Sigmoid colon (tissue), 7 donors: Measurements from ENCODE around the gene SRCIN1. TPM values are rescaled to one million over a fixed set of nuclear protein-coding genes. Genes with fewer than 3 reads are reported as not detected.

ENCODE experiments used
- DNase-seq: peaks from one replicate; pipeline ENCODE4 v3.0.0-alpha.2; 2019
- H3K27ac ChIP-seq, 4 donors: fragments of 200-600 bp; sonication (generic); one replicate each; pipeline ENCODE4 v1.5.1; 2016 to 2019; ENCODE audit warnings: mild to moderate bottlenecking in 1 of 4
- H3K27me3 ChIP-seq, 3 donors: fragments of 200-600 bp; sonication (generic); one replicate each; pipeline ENCODE4 v1.5.1; 2019; ENCODE audit warnings: mild to moderate bottlenecking in 1 of 3
- H3K36me3 ChIP-seq, 4 donors: fragments of 200-600 bp; sonication (generic); one replicate each; pipeline ENCODE4 v1.5.1; 2016 to 2019
- H3K4me1 ChIP-seq, 4 donors: fragments of 200-600 bp; sonication (generic); one replicate each; pipeline ENCODE4 v1.5.1; 2017 to 2019
- H3K4me3 ChIP-seq, 4 donors: fragments of 200-600 bp; sonication (generic); one replicate each; pipeline ENCODE4 v1.5.1; 2017 to 2019; ENCODE audit warnings: mild to moderate bottlenecking in 2 of 4, moderate library complexity in 1 of 4
- H3K9me3 ChIP-seq, 4 donors: fragments of 200-600 bp in 3 of 4; sonication (generic) in 3 of 4; one replicate each; pipeline versions ENCODE4 v1.5.1 to v1.6.1; 2013 to 2019
- CTCF ChIP-seq, 4 experiments: fragments of 450-650 bp in 3 of 4; fragments of 200-600 bp in 1 of 4; IDR thresholded peaks; one replicate each; pipeline ENCODE4 v1.5.1; 2016 to 2019; ENCODE audit warnings: antibody characterized with exemption in 4 of 4, mild to moderate bottlenecking in 3 of 4, moderate library complexity in 2 of 4
- EP300 ChIP-seq, 4 donors: sonication (generic); formaldehyde crosslinking; IDR thresholded peaks; one replicate each; pipeline ENCODE4 v1.6.1; 2017; ENCODE audit warnings: antibody characterized with exemption in 4 of 4
- POLR2A ChIP-seq, 2 donors: fragments of 450-650 bp; IDR thresholded peaks; one replicate each; pipeline ENCODE4 v1.6.1; 2016; ENCODE audit warnings: antibody characterized with exemption in 2 of 2, mild to moderate bottlenecking in 2 of 2, moderate library complexity in 2 of 2
- POLR2AphosphoS5 ChIP-seq, 4 donors: sonication (generic); formaldehyde crosslinking; IDR thresholded peaks; one replicate each; pipeline ENCODE4 v1.6.1; 2017; ENCODE audit warnings: antibody characterized with exemption in 4 of 4
- WGBS, 2 donors: extraction: QIAGEN DNeasy Blood & Tissue Kit; methylation state at CpG; one replicate each; pipeline ENCODE4 v1.1.7; 2013; 5-methylcytosine and 5-hydroxymethylcytosine counted together
- intact Hi-C: fragments of 100-400 bp; cut with DNase I; formaldehyde crosslinking; loops from one replicate; pipeline ENCODE4 v1.15.1; 2023
- polyA plus RNA-seq, 3 donors: library from polyadenylated mRNA; stranded (reverse); fragments of 200-250 nt; gene quantifications; one replicate each; pipeline ENCODE4 v1.2.3, GENCODE V29; 2013
- total RNA-seq, 4 donors: library from RNA; depleted of rRNA; stranded (reverse); fragments of >200 nt; gene quantifications; one replicate each; pipeline ENCODE4 v1.1.0, GENCODE V29; 2016
- donor health status: healthy with polysubstance abuse.
- donor health status: Bipolar disorder and iron deficiency.
- donor health status: healthy.

The SRCIN1 gene
- total and polyA plus RNA-seq, 7 donors = 0.81 to 9.4 (median 1.3) TPM; not detected in 1

DNA sequence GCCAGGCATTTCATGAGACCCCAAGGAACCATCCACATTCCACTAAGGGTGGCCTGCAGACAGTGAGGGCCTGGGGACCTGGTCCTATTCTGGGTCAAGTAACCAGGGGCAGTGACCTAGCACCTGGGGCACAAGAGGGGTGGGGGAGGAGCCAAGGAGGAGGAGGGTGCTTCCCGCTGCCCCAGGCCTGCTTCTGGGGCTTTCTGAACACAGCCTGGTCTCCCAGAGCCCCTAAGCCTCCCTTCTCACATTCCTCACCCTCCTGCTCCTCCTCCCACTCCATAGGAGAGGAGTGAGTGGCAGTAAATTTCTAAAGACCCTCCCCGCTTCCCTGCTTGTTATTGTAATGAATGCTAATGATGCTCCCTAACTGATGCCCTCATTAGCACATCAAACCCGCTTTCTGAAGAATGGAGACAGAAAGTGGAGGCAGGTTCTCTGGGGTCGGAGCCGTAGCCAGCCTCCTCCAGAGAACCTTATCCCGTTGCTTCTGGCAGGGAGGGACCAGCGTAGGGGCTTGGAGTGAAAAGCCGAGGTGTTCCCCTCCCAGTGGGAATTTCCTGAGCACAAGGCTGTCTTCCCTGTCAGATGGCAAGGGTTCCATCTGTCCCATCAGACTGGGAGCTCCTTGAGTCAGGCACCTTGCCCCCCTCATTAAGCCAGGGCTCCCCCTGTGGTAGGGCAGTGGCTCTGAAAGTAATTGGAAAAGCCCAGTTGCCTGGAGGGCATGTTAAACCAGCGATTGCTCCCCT is 3.7 kb upstream of the SRCIN1 start:
- intact Hi-C loops = loop anchor here (5.0 to 10.0 kb wide), 2 partner anchors 58 to 255 kb away; partner anchors contain the start of gene SOCS7
- no peak overlapping the region for H3K27ac ChIP-seq
- no peak overlapping the region for H3K4me3 ChIP-seq
- no peak for DNase-seq
- H3K4me1 ChIP-seq = peaks cover 0 to 30% (median 27%) of the 10 kb centered on the region in 4 donors
- WGBS, 2 donors = 42 to 66% methylated on average over 9 of the region's 9 CpGs
- peaks cover 0 to 51% (median 40%) of the 10 kb centered on the region in 3 donors for H3K27me3 ChIP-seq
- no peak for TF ChIP-seq CTCF (IDR thresholded peaks at IDR 0.05)
- no peak for TF ChIP-seq POLR2A (IDR thresholded peaks at IDR 0.05)
- H3K9me3 ChIP-seq = no peaks in the 10 kb centered on the region
- H3K36me3 ChIP-seq = no peaks in the 10 kb centered on the region

GRCh38 chr17:38608648-38609047 is 2.9 kb upstream of the SRCIN1 start:
- no peaks in the 10 kb centered on the region for H3K36me3 ChIP-seq
- peaks cover 0 to 53% (median 40%) of the 10 kb centered on the region in 3 donors for H3K27me3 ChIP-seq
- DNase-seq = no peak
- H3K9me3 ChIP-seq = no peaks in the 10 kb centered on the region
- H3K4me1 ChIP-seq = peaks cover 0 to 36% (median 27%) of the 10 kb centered on the region in 4 donors
- intact Hi-C loops = loop anchor here (5.0 to 10.0 kb wide), 2 partner anchors 59 to 254 kb away; partner anchors contain the start of gene SOCS7
- TF ChIP-seq POLR2AphosphoS5 (IDR thresholded peaks at IDR 0.05) (no peak), CTCF (IDR thresholded peaks at IDR 0.05) (no peak), EP300 (IDR thresholded peaks at IDR 0.05) (no peak), POLR2A (IDR thresholded peaks at IDR 0.05) (no peak)
- no peak overlapping the region for H3K4me3 ChIP-seq
- WGBS, 2 donors = 33 to 81% methylated on average over 4 of the region's 4 CpGs
- no peak overlapping the region for H3K27ac ChIP-seq

DNA sequence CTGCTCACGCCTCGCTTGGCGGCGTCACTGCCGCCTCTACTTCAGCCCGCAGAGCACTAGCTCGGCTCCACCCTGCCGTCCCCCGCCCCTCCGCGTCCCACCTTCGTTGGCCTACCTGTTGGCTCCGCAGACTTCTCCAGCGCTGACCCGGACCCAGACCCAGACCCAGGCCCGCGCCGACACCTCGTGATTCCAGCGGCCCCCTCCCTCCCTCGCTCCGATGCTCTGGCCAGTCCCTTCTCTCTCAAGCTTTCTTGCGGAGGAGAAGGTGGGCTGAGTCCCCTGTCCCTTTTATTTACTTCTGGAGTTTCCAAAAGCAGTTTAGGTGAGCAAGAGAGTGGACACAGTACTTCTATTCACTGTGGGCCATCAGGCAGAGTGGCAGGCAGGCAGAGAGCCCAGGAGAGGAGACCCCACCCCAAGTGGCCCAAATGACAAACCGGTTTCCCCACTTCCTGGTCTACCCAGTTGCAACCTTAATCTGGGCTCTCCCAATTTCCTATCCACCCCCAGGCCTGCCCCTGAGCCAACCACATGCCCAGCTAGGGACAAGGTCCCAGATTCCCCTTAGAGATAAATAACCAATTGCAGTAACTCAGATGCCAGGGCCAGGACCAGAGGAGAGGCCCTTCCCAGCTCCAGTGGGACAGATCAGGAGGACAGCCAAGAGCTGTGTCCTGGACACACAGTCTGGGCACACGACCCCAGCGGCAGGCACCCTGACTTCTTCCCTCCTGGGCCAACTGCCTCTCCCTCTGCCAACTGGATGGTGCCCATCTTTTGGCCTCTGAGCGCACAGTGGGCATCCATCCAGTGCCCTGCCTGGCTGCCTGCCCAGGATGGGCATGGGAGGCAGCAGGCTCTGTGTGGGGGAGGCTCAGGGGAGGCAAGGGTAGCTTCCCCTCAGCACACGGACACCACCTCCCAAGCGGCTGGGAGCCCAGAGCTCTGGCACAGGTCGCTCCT is 1.2 kb upstream of the SRCIN1 start:
- intact Hi-C loops = loop anchor here (5.0 to 10.0 kb wide), 2 partner anchors 60 to 252 kb away; partner anchors contain the start of gene SOCS7
- 8 to 12% methylated on average over 30 of the region's 30 CpGs for WGBS, 2 donors
- Histone ChIP-seq H3K9me3 (no peaks in the 10 kb centered on the region), H3K4me3 (peak overlapping the region; percentile 40 to 63 (median 58)), H3K27ac (peak overlapping the region in 3 of 4 donors; percentile 40 to 63 (median 51)), H3K4me1 (peaks cover 0 to 47% (median 39%) of the 10 kb centered on the region in 4 donors), H3K27me3 (peaks cover 0 to 53% (median 40%) of the 10 kb centered on the region in 3 donors), H3K36me3 (no peaks in the 10 kb centered on the region)
- TF ChIP-seq EP300 (IDR thresholded peaks at IDR 0.05) = no peak
- TF ChIP-seq POLR2AphosphoS5 (IDR thresholded peaks at IDR 0.05) = peak in 1 of 4 donors; percentile 36
- peak; percentile 88 for DNase-seq

- WGBS, 2 donors = 1 to 2% methylated on average over 44 of the region's 44 CpGs
- H3K36me3 ChIP-seq = no peaks in the 10 kb centered on the region
- H3K9me3 ChIP-seq = no peaks in the 10 kb centered on the region
- TF ChIP-seq POLR2A (IDR thresholded peaks at IDR 0.05) (no peak), POLR2AphosphoS5 (IDR thresholded peaks at IDR 0.05) (no peak), CTCF (IDR thresholded peaks at IDR 0.05) (no peak)
- H3K4me3 ChIP-seq = peak overlapping the region; percentile 26 to 63 (median 58)
- peaks cover 0 to 50% (median 38%) of the 10 kb centered on the region in 3 donors for H3K27me3 ChIP-seq
- H3K27ac ChIP-seq = peak overlapping the region in 3 of 4 donors; percentile 23 to 50 (median 41)
- DNase-seq = no peak
- peaks cover 0 to 53% (median 42%) of the 10 kb centered on the region in 4 donors for H3K4me1 ChIP-seq
- intact Hi-C loops = loop anchor here (5.0 to 10.0 kb wide), 2 partner anchors 62 to 251 kb away; partner anchors contain the start of gene SOCS7
These were observed 326 bp downstream of the SRCIN1 start for GRCh38 chr17:38605411-38605840.
